Motor neuron (in vitro differentiated cells): ENCODE data around the gene PRKAR1B. TPM values are rescaled to one million over a fixed set of nuclear protein-coding genes. Genes with fewer than 3 reads are reported as not detected.
"Not testable (repeated sequence)": the region's sequence is repeated elsewhere in the genome, so short reads cannot be mapped to it uniquely, and the experiment has no call there.

Experiments
- ATAC-seq, 8 experiments: fragments of 200-7000 bp; cut with Tn5 transposase; replicated peaks in 6 of 8; 2 replicates each; pipeline ENCODE4 v1.8.0; 2021; ENCODE audit warnings: mild to moderate bottlenecking in 8 of 8, moderate library complexity in 8 of 8
- H3K27ac ChIP-seq, 2 donors: fragments of 250-450 bp; sonication (Bioruptor Pico); 2 replicates each; pipeline ENCODE4 v1.9.0; 2021; ENCODE audit warnings: antibody characterized with exemption in 2 of 2, mild to moderate bottlenecking in 2 of 2, moderate library complexity in 1 of 2
- H3K4me1 ChIP-seq, 2 donors: fragments of 250-450 bp; sonication (Bioruptor Pico); replicated peaks in 1 of 2; 2 replicates each; pipeline ENCODE4 v1.6.1; 2021; ENCODE audit warnings: antibody characterized with exemption in 2 of 2, mild to moderate bottlenecking in 2 of 2, moderate library complexity in 1 of 2
- H3K4me3 ChIP-seq, 5 donors: fragments of 250-450 bp; sonication (Bioruptor Pico); 2 replicates each; pipeline ENCODE4 v1.9.0; 2021; ENCODE audit warnings: antibody characterized with exemption in 5 of 5, mild to moderate bottlenecking in 5 of 5, moderate library complexity in 4 of 5
- WGBS, 10 experiments: fragments of 450-650 bp; shearing (Covaris generic); methylation state at CpG; one replicate each; pipeline ENCODE4 v1.0.0; 2022; 5-methylcytosine and 5-hydroxymethylcytosine counted together
- in situ Hi-C, 9 experiments: fragments of 400-800 bp; cut with MboI; loops; one replicate each; pipeline ENCODE4 v1.15.0; 2021; ENCODE audit warnings: low sequenced_read_pairs in 9 of 9, low pct_unique_long_range_greater_than_20kb in 2 of 9; ENCODE audit not compliant: unreplicated experiment in 9 of 9
- total RNA-seq, 8 experiments: library from RNA; unstranded; fragments of 300-600 nt; gene quantifications; 2 replicates each; pipeline versions ENCODE4 v1.2.3 to v1.2.4, GENCODE V29; 2022

The PRKAR1B gene
- total RNA-seq, 8 experiments from 2014 or later, result 14.3 to 42.2 (median 19.0) TPM

GRCh38 chr7:657010-657409 is 70.1 kb downstream of the PRKAR1B start:
- in situ Hi-C loops, H3K27ac ChIP-seq, ATAC-seq, H3K4me1 ChIP-seq, H3K4me3 ChIP-seq: not testable (repeated sequence)
- WGBS, 10 experiments, result 60 to 100% (median 82%) methylated on average over 1 to 3 of the region's 3 CpGs

GRCh38 chr7:655758-656157 is 71.3 kb downstream of the PRKAR1B start:
- no peak for ATAC-seq
- Histone ChIP-seq H3K4me1 (no peaks in the 10 kb centered on the region), H3K27ac (no peak overlapping the region), H3K4me3 (no peak overlapping the region)
- in situ Hi-C loops, result no loop called here
- WGBS, 10 experiments, result 0 to 100% (median 59%) methylated on average over 1 to 4 of the region's 4 CpGs; no CpG with 5 or more reads in 4 of the 10 experiments

GRCh38 chr7:653829-654764 is 73.0 kb downstream of the PRKAR1B start:
- Histone ChIP-seq H3K27ac (no peak overlapping the region), H3K4me1 (no peaks in the 10 kb centered on the region), H3K4me3 (no peak overlapping the region)
- ATAC-seq, result no peak
- 58 to 90% (median 77%) methylated on average over 3 to 4 of the region's 4 CpGs; no CpG with 5 or more reads in 1 of the 10 experiments for WGBS, 10 experiments
- in situ Hi-C loops, result no loop called here

- in situ Hi-C loops, result no loop called here
Measured at GRCh38 chr7:652881-653280, 74.2 kb downstream of the PRKAR1B start.

GRCh38 chr7:652167-652566 is 74.9 kb downstream of the PRKAR1B start:
- H3K27ac ChIP-seq, ATAC-seq, H3K4me1 ChIP-seq, in situ Hi-C loops, H3K4me3 ChIP-seq: not testable (repeated sequence)
- 80 to 100% (median 100%) methylated on average over 1 to 3 of the region's 17 CpGs; no CpG with 5 or more reads in 5 of the 10 experiments for WGBS, 10 experiments

More at GRCh38 chr7:652881-653280, 74.2 kb downstream of the PRKAR1B start:
- Histone ChIP-seq H3K27ac (no peak overlapping the region), H3K4me3 (no peak overlapping the region), H3K4me1 (no peaks in the 10 kb centered on the region)
- ATAC-seq, result no peak
- 80 to 100% (median 92%) methylated on average over 1 to 2 of the region's 4 CpGs; no CpG with 5 or more reads in 5 of the 10 experiments for WGBS, 10 experiments

GRCh38 chr7:651032-651728 is 75.9 kb downstream of the PRKAR1B start:
- WGBS, 10 experiments, result 82 to 93% (median 90%) methylated on average over 3 to 6 of the region's 14 CpGs; no CpG with 5 or more reads in 7 of the 10 experiments
- in situ Hi-C loops, result no loop called here

GRCh38 chr7:650339-651031 is 76.6 kb downstream of the PRKAR1B start:
- 60 to 100% (median 82%) methylated on average over 1 to 11 of the region's 22 CpGs; no CpG with 5 or more reads in 6 of the 10 experiments for WGBS, 10 experiments
- H3K4me3 ChIP-seq, result no peak overlapping the region
- no peak overlapping the region for H3K27ac ChIP-seq
- ATAC-seq, result peak in 2 of 8 experiments; percentile 30 to 53
- no peaks in the 10 kb centered on the region for H3K4me1 ChIP-seq
- in situ Hi-C loops, result no loop called here

More at GRCh38 chr7:651032-651728, 75.9 kb downstream of the PRKAR1B start:
- no peak overlapping the region for H3K4me3 ChIP-seq
- H3K4me1 ChIP-seq, result no peaks in the 10 kb centered on the region
- H3K27ac ChIP-seq, result no peak overlapping the region
- ATAC-seq, result no peak

- H3K4me3 ChIP-seq, result no peak overlapping the region
- ATAC-seq, result no peak
- 73 to 100% (median 96%) methylated on average over 1 to 5 of the region's 11 CpGs; no CpG with 5 or more reads in 5 of the 10 experiments for WGBS, 10 experiments
- no peak overlapping the region for H3K27ac ChIP-seq
- in situ Hi-C loops, result no loop called here
- no peaks in the 10 kb centered on the region for H3K4me1 ChIP-seq
Measured at GRCh38 chr7:646951-647350, 80.1 kb downstream of the PRKAR1B start.

- in situ Hi-C loops, result no loop called here
- 79 to 100% (median 90%) methylated on average over 2 to 11 of the region's 11 CpGs; no CpG with 5 or more reads in 2 of the 10 experiments for WGBS, 10 experiments
Measured at GRCh38 chr7:646487-646886, 80.6 kb downstream of the PRKAR1B start.

GRCh38 chr7:645606-646005 is 81.5 kb downstream of the PRKAR1B start:
- no peaks in the 10 kb centered on the region for H3K4me1 ChIP-seq
- 80 to 100% (median 82%) methylated on average over 1 to 3 of the region's 13 CpGs; no CpG with 5 or more reads in 7 of the 10 experiments for WGBS, 10 experiments
- ATAC-seq, result no peak
- H3K27ac ChIP-seq, result no peak overlapping the region
- in situ Hi-C loops, result no loop called here
- no peak overlapping the region for H3K4me3 ChIP-seq

More at GRCh38 chr7:646487-646886, 80.6 kb downstream of the PRKAR1B start:
- no peak overlapping the region for H3K4me3 ChIP-seq
- H3K27ac ChIP-seq, result no peak overlapping the region
- no peaks in the 10 kb centered on the region for H3K4me1 ChIP-seq
- peak in 2 of 8 experiments; percentile 51 to 72 for ATAC-seq

- in situ Hi-C loops, result no loop called here
- Histone ChIP-seq H3K4me3 (no peak overlapping the region), H3K4me1 (no peaks in the 10 kb centered on the region), H3K27ac (no peak overlapping the region)
- ATAC-seq, result no peak
- 73 to 98% (median 88%) methylated on average over 4 to 12 of the region's 35 CpGs; no CpG with 5 or more reads in 4 of the 10 experiments for WGBS, 10 experiments
Measured at GRCh38 chr7:644381-645305, 82.4 kb downstream of the PRKAR1B start.

GRCh38 chr7:641966-642365 is 85.1 kb downstream of the PRKAR1B start:
- in situ Hi-C loops, result no loop called here
- Histone ChIP-seq H3K27ac (no peak overlapping the region), H3K4me3 (no peak overlapping the region), H3K4me1 (no peaks in the 10 kb centered on the region)
- no peak for ATAC-seq
- 69 to 100% (median 89%) methylated on average over 2 to 11 of the region's 11 CpGs; no CpG with 5 or more reads in 1 of the 10 experiments for WGBS, 10 experiments
